SH-SY5Y (cell line): ENCODE results near the gene PAX3.

ENCODE experiments used
- GATA2 ChIP-seq: IDR thresholded peaks from 2 replicates; pipeline ENCODE4 v1.6.1; 2011; ENCODE audit warnings: mild to moderate bottlenecking, low read depth, low read length
- GATA3 ChIP-seq: IDR thresholded peaks from 2 replicates; pipeline ENCODE4 v1.6.1; 2011; ENCODE audit warnings: low read depth, mild to moderate bottlenecking, low read length, moderate library complexity

Gene PAX3

DNA sequence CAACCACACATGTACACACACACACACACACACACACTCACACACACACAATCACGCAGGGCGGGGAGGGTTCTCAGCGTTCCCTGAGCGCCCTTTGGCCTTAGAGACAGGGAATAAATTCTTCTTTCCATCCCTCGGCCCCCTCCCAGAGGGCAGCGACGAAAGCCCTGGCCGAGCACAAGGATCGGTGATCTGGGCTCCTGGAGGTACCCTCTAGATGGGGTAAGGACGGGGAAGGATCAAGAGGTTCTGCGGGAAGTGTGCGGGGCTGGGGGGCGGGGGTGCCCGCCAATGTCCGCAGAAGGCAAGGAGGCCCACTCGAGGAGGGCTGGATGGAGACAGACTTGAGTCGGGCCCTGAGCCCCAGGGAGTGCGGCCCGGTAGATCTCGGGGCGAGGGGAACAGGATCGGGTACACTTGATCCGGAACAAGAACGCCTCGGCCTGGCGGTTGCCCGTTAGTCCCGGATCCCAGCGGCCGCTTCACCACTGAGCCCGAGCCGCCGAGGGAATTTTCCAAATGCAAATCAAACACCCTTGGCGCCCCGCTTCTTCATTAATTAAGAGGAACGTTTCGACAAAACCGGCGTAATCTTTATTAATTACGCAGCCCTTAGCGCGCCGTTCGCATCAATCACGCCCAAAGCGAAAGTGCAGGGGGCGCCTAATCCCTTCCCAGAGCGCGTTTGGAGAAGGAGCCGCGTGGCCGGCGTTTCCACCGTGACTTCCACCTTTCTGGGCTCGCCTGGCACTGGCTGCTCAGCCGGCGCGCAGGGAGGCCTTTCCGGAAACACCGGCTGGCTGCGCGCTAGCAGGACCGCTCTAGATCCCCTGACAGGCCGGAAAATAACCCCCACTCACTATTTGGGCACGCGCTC, 7.0 kb upstream of the PAX3 start:
- TF ChIP-seq GATA2 (no peak), GATA3 (no peak)

DNA sequence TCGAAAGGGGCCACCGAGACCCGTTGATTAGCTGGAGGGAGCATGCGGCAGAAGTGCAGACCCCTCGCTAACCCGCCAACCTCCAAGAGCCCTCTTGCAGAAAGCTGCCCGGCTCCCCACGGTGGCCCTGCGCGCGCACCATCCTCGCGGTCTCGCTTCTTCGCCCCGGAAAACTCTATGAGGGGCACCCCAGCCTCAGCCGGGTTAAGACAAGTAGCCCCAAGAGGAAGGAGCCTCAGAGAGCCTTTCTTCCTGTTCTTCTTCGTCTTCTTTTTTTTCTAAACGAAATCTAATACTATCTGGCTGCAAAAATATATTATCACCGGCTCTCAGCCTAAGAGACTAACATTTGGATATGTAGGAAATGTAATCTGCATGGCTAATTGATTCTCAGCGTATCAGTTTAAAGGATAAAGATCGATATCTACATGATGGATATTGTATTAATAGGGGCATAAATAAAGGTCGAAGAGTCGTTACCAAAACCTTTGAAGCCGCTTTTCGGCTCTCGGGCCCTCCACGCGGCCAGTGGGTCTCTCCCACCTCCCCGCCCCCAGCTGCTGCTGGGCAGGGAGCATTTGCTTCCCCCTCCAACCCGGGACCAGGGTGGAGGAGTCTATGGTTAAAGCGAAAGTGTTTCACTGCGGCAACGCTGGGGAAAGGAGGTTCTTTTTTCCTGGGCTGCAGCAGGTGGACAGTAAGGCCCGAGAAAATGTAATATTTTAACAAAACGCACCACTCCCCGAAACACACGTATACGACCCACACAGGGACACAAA, 6.1 kb upstream of the PAX3 start:
- TF ChIP-seq GATA2, result no peak
- no peak for TF ChIP-seq GATA3

DNA sequence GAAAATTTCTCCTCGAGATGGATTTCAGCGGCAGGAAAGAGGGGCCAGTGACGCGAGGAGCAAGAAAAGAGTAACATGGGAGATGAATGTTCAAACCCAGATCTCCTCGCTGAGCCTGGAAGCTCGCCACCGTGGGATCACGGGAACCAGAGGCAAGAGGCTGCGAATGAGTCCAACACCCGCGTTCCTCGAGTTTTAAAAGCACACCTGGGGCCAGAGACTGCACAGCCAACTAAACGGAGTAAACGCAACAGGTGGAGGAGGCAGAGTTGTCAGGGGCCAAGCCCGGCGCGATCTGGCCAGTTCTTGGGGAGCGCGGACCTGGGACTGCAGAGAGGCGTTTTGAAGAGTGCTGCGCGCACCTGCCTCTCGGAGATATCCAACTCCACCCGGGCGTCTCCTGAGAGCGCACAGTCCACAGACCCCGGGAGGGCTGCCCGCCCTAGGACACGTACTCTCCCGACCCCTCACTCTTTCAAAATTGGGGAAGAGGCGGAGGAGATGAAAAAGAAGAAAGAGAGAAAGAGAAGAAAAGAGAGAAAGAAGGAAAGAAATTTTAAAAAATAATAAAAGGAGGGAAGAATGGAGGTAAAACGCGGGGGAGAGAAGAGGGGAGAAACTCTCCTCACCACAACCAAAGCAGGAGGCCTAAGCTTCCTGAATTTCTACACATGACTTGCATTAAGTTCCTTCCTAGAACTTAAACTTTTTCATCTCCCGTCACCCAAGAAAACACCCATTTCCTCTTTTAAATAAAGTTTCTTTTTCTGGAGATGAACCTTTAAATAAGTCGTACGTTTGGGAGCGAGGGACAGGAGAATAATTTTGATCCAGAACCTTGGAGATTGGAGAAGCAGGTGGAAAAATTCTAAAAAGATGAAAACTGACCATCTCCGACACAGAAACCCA, 5.3 kb upstream of the PAX3 start:
- no peak for TF ChIP-seq GATA3
- TF ChIP-seq GATA2, result no peak

DNA sequence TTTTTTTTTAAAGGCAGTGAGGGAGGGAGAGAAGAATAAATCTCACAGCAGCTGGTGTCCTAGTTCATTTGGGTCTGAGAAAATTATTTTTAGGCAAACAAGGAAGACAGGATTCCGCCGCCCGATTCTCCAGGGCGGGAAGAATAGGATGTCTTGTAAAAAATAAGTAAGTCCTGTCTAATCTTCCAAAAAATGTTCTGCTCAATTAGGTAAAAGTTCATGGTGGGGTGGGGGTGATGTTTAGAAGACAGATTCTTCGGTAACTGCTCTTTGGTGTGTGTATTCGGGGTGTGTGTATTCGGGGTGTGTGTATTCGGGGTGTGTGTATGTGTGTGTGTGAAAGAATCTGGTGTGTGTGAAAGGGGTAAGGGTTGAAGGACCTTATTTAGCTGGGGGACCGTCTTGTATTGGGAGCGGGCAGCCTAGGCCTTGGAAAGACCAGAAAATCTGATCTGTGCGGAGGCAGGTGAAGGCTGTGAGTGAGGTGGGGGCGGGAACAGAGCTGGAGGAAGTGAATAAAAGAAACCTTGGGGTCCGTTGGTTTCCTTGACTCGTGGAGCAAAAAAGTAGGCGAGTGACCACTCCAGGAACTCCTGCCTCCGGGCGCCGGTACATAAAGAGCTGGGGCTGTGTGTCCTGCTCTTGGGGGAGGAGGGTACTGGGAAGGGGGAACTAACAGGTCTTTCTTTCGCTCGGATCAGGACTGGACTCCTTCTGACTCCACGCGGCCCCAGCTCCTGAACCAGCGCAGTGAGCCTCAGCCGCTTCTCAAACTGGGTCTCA, 4.4 kb upstream of the PAX3 start:
- TF ChIP-seq GATA3 (no peak), GATA2 (no peak)

DNA sequence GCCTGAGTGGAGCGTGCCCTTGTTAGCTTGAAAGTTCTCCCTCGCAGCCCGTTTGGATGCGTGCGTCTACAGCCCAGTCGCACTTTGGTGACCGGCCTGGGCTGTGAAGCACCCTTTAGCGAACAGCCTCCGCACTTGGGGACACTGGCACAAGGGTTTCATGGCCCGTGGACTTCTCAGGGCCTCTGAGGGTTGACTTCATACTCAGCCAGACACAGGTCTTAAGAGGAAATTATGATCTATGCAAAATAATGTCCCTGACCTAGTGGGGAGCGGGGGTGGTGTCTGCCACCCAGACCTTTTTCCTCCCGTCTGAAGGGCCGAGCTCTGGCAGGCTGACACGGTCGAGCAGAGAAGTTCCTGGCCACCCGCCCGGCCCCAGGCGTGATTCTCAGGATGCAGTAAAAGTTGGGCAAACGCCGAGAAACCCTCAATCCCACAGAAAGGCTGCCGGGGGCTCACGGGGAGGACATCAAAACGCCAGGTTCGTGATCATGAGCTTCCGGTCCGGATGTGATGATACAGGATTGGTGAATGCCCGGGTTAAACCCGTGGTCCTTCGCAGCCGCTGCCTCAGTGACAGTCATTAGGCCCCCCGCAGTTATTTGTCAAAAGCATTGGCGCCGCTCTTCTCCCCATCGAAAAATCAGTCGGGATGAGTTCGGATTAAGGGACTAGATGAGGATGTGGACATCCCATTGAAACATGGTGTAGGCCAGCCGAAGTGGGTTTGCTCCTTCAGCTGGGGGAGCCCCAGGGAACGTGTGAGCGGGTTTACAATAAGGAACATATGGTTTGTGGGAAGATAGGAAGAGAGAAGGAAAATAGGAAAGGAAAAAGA, 3.6 kb upstream of the PAX3 start:
- TF ChIP-seq GATA2 (no peak), GATA3 (no peak)

DNA sequence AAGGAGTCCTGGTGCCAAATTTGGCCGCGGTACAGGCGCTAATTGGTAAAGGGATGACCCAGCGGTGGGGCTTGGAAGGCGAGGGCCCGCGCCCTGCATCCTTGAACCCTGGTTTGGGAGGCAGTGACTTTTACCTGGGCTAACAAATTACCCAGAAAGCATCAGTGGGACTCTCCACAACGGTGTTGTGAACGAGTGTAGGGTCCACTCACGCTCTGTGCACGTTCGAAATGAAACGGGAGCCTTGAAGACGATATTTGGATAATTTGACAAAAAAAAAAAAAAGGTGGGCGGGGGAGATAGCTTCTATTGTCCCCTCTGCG, 3.0 kb upstream of the PAX3 start:
- no peak for TF ChIP-seq GATA3
- no peak for TF ChIP-seq GATA2

DNA sequence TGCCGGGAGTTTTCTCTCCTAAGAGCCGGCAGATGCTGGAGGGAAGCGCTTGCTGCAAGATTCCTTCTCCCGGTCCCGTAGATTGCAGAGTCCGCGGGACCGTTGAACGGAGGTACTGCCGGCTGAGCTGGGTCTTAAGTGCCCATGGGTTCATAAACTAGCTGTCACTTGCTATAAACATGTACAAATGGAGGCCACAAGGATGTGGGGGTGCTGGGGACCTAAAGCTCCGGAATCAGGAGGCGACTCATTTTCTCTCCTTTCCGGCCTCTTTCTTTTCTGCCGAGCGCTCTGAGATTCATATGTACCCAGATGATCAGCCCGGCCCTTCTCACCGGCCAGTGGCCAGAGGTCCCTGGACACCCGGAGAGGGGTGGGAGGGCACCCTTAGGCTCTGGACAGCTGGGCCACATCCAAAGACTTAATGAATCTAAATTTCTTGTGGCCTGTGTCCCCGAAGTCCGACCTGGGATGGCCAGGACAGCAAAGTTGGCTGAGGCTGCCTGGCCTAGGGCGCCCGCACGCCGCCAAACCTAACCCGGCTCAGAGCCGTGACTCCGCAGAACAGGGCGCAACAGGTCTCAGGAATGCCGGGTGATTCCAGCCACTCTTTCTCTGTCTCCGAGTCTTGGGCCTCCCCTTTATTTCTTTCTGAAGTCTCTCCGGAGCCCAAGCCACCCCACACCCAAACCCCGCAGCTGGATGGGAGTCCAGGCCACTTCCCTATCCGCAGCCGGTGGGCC, 2.4 kb upstream of the PAX3 start:
- TF ChIP-seq GATA3 (no peak), GATA2 (no peak)

DNA sequence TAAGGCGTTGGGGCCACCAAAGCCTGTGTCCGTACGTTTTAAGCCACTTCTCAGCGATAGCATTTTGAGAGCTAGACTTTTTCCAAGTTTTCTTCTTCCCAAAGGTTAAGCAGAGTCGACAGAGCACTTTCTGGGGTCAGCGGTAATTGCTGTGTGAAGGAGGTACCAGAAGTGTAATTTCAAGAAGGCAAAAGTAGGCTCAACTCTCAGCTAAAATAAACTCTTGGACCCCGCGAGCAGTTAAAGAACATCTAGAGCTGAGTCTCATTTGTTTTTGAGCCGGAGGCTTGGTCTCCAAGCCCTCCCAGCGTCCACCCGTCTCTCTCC, 1.9 kb upstream of the PAX3 start:
- TF ChIP-seq GATA2 (no peak), GATA3 (no peak)

DNA sequence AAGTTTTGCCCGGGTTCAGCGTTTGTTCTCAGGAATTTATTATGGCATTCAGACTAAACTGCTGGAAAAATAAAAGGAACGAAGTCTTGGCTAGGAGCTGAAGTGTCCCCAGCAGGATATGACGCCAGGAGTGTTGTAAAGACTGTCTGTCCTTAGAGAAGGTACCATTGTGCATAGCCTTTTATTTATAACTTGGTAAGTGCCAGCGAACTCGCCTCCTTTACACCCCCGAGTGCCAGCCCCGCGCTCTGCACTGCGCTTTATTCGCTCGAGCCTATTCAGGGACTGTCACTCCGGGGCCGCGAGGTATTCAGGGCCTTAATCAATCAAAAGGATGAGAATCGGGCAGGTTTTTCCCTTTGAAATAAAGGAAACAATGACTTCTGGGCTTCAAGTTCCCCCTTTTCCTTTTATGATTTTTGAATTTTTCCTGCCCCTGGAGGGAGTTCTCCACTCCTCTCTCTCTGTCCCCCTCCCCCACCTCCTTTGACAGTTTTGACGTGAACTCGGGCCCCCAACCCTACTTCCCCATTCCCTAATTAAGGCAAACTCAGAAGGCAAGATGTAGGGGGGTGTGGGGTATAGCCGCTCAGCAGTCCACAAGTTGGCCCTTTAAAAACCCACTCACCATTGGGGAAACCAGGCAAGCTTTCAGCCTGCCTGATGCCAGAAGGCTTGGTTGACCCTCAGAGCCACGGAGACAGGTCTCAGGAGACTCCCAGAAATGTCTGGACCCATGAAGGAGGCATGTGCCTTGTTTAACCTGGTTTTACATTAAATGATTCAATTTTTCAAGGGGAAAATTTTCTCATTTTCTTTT, 1.3 kb upstream of the PAX3 start:
- TF ChIP-seq GATA2, result no peak
- no peak for TF ChIP-seq GATA3

DNA sequence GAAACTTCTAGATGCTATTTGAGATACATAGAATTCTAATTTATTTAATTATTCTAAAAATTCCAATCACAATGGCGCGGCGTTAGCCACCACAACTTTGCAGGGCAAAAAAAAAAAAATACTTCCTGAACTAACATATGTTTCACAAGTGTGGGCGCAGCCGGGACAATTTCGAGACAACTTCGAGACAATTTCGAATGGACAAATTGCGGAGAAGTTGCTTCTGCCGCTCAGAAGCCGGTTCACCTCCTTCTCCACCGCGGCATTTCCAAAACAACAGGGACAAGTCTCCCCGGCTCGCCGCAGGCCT, 842 bp downstream of the PAX3 start:
- TF ChIP-seq GATA3 (no peak), GATA2 (no peak)

DNA sequence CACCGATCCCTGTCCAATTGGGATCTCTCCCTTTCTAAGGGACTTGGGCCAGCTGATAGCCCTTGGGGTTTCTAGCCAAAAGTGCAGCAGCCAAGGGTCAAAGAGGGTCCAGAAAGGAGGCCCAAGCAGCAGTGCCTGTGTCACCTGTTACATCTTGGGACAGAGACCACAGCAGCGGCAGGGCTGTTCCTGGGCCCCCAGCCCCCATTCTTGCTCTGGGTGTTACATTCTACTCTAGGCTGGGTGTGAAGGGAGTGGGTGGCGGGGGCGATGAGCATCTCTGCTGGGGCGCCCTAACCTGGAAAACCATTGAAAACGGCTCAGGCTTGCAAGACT, 1.2 kb downstream of the PAX3 start:
- no peak for TF ChIP-seq GATA2
- no peak for TF ChIP-seq GATA3
